HG03108 (cell line): ENCODE data around the gene SOX18.

Source experiments
- ATAC-seq: cut with Tn5 transposase; IDR thresholded peaks from one replicate; pipeline ENCODE4 v1.9.1; 2021; ENCODE audit warnings: moderate library complexity; ENCODE audit not compliant: unreplicated experiment

The SOX18 gene

GRCh38 chr20:64053841-64054661 is 4.6 kb upstream of the SOX18 start:
- no peak for ATAC-seq

DNA sequence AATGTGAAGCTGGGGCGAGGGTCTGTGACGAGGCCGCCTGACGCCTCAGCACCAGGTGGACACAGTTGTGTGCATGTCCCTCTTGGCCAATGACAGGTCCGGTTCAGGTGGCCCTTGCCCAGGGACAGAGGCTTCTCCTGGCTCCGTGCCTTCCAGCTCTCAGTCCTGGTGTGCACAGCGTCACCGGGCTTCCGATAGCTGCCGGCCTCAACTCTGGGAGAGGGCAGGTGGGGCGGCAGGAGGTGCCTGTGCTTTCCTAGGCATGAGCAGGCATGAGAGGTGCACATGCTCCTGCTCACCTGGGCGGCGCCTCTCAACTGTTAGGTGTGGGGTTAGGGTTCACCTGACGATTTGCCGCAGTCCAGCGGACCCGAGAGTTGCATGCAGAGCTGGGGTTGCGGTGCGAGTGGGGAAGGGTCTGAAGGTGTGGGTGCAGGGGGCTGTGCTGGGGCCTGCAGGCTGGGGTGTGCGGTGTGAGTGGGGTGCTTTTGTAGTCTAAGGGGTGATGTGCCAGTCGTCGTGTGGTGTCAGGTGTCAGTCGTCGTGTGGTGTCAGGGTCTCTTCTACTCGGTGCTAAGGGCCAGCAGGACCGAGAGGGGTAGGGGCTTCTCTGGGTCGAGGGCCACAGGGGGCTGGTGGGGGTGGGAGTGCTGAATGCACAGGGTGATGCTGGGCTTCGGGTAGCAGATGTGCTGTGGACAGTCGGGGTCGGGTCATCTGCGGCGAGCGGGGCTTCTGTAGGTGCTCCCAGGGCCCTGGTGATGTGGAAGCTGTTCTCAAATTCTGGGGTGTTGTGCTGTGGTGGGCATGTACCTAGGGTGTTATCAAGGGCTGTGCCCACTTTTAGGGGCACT is 3.8 kb upstream of the SOX18 start:
- ATAC-seq = no peak

DNA sequence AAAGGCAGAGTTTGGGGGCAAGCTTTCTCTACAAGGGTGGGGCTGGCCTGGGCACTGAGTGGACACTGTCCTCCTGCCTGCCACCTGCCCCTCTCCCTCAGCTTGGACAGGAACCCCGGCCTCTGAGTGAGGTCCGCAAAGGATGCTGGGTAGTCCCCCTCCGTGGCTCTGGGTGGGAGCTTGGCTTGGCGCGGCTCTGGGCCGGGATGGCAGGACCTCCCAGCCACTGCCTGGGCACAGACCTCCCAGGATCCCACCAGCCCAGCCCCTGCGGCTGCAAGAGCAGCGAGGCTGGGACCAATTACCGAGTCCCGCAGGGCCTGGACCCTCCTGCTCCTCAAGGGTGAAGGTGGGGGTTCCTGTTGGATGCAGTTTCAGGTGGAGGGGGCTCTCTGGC is 2.9 kb upstream of the SOX18 start:
- ATAC-seq = no peak

DNA sequence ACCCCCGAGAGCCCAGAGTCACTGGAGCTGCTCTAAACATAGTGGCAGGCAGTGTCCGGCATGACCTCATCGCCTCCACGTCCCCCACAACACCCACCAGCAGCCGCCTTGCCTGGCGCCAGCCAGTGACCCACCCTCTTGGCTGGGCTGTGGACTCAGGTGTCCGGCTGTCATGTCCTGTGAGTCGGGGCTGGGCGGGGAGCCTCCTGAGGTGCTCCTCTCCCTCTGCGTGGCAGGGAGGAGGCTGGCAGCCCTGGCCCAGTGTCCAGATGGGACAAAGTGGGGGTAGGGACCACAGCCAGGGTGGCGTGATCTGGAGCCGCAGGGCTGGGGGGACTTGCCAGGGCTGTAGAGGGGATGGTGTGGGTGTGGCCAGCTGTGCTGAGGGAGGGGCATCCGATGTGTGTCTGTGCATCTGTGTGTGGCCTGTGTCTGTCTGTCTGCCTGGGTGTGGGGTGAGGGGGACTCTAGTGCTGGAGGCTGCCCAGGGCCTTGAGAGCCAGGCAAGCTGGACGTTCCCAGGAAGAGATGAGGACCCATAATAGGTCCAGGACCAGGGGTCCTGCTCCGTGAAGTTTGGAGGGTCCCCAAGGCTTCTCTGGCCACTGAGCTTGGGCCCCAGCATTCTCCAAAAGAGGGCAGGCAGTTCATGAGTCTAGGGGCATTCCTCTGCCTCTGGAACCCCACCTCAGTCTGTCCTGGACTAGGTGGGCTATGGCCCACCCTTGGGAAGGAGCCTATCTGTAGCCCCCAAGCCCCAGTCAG is 2.3 kb upstream of the SOX18 start:
- ATAC-seq = no peak

DNA sequence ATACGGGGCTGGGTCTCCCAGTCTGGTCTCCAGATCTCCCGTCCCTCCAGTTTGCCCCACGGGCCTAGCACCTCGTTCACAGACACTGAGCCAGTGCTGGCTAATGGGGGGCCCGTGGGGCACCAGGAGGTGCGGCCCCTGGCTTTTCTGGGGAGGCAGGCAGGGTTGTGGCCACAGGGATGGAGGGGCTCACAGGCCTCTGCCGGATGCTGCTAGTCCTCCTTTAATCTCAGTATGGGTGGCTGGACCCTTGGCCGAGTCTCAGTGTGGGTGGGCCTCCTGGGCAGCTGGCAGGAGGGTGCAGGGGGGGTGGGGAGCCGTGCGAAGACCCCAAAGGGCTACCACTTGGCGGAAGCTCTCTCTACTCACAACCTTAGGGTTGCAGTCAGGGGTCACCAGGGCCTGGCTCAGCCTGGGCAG is 1.6 kb upstream of the SOX18 start:
- ATAC-seq = no peak

DNA sequence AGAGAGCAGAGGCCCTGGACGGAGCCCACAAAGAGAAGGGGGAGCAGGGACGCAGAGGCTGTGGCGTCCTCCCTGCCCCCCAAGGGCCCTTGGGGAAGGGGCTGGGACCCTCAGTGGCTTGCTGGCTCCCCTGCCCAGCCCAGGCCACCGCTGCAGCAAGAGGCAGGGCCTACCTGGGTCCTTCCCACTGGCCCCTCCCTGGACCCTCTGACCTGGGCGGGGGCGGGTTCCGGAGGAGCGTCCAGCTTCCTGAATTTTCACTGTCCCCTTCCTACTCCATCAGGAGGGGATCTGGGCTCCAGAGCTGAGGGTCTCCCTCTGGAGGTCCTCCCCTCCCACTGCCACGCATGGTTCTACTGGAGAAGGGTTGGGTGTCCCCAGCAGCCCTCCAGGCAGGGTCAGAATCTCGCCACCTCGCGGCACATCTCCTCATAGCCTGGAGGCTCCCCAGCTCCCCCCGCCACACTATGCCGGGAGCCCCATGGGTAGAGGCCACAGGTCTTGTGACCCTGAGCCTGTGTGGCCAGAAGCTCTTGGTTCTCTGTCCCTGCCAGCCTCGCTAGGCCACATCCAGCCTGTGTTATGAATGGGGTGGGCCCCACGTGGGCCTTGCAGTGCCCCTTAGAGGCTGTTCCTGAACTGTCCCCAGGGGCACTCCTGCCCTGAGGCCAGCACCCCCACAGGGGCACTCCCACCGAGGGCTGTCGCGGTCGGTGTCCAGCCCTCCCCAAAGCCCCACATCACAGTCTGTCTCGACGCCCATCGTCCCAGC is 1.0 kb upstream of the SOX18 start:
- ATAC-seq = no peak

- no peak for ATAC-seq
Measured at GRCh38 chr20:64049878-64050260, 430 bp upstream of the SOX18 start.

- ATAC-seq = no peak
Measured at GRCh38 chr20:64048402-64049044, 916 bp downstream of the SOX18 start.

DNA sequence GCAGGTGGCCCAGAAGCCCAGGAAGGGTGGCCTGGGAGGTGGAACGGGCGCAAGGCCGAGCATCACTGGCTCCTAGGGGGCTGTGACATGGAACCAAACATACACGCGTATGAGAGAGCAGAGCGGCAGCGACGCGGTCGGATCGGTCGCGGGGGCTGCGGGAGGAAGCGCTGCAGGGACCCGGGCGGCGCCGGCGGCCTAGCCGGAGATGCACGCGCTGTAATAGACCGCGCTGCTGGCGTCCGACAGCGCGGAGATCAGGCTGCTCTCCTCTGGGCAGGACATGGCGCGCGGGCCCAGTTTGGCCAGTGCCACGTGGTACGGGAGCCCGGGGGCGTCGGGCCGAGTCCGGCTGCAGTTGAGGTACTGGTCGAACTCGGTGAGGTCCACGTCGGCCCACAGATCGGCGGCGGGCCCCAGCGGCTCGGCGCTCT is 1.5 kb downstream of the SOX18 start:
- ATAC-seq = no peak

DNA sequence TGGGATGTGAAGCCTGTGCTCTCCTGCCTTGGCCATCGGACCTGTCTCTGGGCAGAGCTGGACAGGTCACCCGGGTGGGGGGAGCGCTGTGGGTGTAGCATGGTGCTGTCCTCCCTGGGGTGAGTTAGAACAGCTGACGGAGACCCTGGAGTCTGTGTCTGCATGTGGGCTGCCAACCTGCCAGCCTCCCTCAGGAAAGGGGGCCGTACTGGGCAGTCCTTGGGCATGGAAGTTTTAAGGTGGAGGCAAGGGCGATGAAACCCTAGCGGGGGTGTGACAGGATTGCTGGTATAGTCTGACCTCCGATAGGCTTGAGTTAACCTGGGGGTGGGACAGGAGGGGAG is 2.4 kb downstream of the SOX18 start:
- no peak for ATAC-seq

GRCh38 chr20:64045346-64046011 is 4.0 kb downstream of the SOX18 start:
- no peak for ATAC-seq

GRCh38 chr20:64044484-64045247 is 4.8 kb downstream of the SOX18 start:
- no peak for ATAC-seq

GRCh38 chr20:64043768-64044167 is 5.7 kb downstream of the SOX18 start:
- ATAC-seq = no peak

GRCh38 chr20:64042054-64042781 is 7.2 kb downstream of the SOX18 start:
- no peak for ATAC-seq

- no peak for ATAC-seq
Measured at GRCh38 chr20:64041781-64042053, 7.7 kb downstream of the SOX18 start.

- no peak for ATAC-seq
Measured at GRCh38 chr20:64041040-64041780, 8.2 kb downstream of the SOX18 start.

DNA sequence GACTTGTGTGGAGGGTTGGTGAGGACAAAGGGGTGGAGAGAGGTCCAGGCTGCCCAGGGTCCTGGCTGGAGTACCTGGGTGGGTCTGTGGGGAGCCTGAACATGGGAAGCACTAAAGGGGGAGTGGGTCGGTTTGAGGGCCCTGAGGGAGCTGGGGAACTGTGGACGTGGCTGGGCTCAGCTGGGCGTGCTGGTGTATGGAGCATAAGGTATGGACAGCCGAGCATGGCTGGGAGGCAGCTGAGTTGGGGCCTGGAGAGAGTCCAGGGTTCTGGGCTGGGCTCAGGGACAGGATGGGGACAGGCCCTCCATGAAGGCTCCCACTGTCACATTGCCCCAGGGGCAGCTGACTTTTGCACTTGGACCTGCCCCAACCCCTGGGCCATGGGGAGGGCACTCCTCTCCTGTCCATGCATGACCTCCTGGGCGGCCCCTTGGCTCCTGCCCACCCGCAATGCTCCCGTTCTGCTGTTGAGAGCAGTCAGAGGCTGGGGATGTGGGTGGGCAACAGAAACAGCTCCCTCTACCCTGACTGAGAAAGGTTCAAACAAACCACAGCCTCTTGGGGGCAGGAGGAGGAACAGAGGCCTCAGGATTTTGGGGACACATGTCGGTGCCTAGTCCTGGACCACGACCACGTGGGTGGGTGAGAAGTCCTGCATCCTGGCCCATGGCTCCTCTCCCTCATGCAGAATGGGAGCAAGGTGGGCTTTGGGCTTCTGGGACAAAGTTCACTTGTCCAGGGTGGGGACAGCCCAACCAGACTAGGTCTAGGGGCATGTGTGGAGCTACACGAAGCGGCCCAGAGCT is 9.0 kb downstream of the SOX18 start:
- no peak for ATAC-seq
